ENCODE results near the gene SLC4A1AP.
"Not testable (repeated sequence)": the region's sequence is repeated elsewhere in the genome, so short reads cannot be mapped to it uniquely, and the experiment has no call there.

The SLC4A1AP gene

DNA sequence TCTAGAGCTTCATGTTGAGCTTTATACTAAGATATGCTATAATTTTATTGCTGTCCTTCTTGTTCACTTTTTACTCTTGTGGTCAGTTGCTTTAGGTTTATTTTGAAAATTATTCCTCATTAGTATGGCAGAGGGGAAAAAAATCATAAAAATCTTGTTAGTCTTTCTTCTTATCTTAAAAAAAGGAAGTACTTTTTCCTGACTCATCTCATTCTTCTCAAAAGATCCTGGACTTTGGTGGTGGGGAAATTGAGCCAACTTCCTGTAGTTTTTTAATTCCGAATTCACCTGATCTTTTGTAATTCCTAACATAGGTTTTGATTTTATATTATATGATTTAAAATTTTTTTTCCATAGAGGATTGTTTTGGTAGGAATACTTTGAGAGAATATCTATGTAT, 3.8 kb downstream of the SLC4A1AP start:
- peak overlapping the region; percentile 61 for H3K27ac Mint-ChIP-seq
- H3K9me3 Mint-ChIP-seq: no peaks in the 10 kb centered on the region
- H3K36me3 Mint-ChIP-seq (ENCODE audit: low read depth): peaks cover 87% of the 10 kb centered on the region
- no peak overlapping the region for H3K4me3 Mint-ChIP-seq
- intact Hi-C loops (cut with micrococcal nuclease): no loop called here
- H3K27me3 Mint-ChIP-seq: no peaks in the 10 kb centered on the region
- H3K4me1 Mint-ChIP-seq (ENCODE audit: low read depth): peaks cover 35% of the 10 kb centered on the region

DNA sequence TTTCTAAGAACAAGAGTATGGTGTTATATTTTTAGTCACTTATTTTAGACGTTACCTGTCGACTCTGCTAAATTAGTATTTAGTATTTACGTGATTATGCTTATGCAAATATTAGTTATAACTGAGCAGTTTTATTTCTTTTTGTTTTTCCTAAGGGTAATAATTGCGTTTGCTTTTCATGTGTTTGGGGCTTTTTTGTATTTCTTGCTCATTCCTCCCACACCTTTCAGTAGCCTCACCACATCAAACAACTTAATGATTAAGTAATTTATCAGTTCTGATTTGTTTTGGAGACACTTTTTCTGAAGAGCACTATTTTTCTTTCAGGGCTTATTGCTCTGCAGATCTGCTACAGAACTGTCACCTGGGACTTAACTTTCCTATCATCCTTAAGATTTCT, 7.5 kb downstream of the SLC4A1AP start:
- Mint-ChIP-seq H3K27ac (no peak overlapping the region), H3K27me3 (no peaks in the 10 kb centered on the region), H3K4me1 (ENCODE audit: low read depth) (peaks cover 14% of the 10 kb centered on the region), H3K9me3 (no peaks in the 10 kb centered on the region), H3K36me3 (ENCODE audit: low read depth) (peaks cover 97% of the 10 kb centered on the region), H3K4me3 (no peak overlapping the region)
- intact Hi-C loops (cut with micrococcal nuclease): no loop called here

GRCh38 chr2:27672723-27673486, 9.2 kb downstream of the SLC4A1AP start:
- H3K4me3 Mint-ChIP-seq: no peak overlapping the region
- no peaks in the 10 kb centered on the region for H3K9me3 Mint-ChIP-seq
- H3K36me3 Mint-ChIP-seq (ENCODE audit: low read depth): peaks cover 98% of the 10 kb centered on the region
- H3K27ac Mint-ChIP-seq: no peak overlapping the region
- H3K27me3 Mint-ChIP-seq: no peaks in the 10 kb centered on the region
- intact Hi-C loops (cut with micrococcal nuclease): no loop called here
- peaks cover 6% of the 10 kb centered on the region for H3K4me1 Mint-ChIP-seq (ENCODE audit: low read depth)

DNA sequence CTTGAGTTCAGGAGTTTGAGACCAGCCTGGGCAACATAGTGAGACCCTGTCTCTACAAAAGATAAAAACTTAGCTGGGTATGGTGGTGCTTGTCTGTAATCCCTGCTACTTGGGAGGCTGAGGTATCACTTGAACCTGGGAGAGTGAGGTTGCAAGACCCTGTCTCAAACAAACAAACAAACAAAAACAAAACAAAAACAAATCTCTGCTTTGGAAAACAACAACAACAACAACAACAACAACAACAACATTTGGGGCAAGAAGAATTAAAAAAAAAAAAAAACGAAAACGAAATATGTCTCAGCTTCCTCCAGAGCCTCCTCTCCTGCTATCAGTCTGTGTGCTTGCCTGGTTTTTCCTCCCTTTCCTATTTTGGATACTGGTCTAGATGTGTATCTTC, 16.9 kb downstream of the SLC4A1AP start:
- Mint-ChIP-seq H3K36me3 (ENCODE audit: low read depth) (peaks cover 90% of the 10 kb centered on the region), H3K9me3 (no peaks in the 10 kb centered on the region), H3K4me3 (no peak overlapping the region), H3K4me1 (ENCODE audit: low read depth) (peaks cover 5% of the 10 kb centered on the region), H3K27me3 (no peaks in the 10 kb centered on the region), H3K27ac (no peak overlapping the region)
- intact Hi-C loops (cut with micrococcal nuclease): no loop called here

DNA sequence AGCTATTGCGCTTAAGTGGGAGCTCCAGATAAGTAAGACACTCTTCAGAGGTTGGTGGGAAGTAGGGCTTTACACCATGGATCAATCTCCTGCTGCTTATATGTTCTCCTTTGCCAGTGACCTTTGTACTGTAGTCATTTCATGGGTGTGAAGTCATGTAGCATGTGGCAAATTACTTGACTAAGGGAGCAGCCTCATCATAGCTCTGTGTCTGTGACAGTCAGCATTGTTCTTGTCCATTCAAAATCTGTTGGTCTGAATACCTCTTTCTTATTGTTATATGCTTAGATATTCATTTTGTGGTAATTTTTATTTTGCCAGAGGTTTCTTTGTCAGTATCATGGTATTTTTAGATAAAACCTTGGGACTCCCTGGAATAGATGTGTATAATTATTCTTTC, 18.2 kb downstream of the SLC4A1AP start:
- no peak overlapping the region for H3K4me3 Mint-ChIP-seq
- H3K27me3 Mint-ChIP-seq: no peaks in the 10 kb centered on the region
- peaks cover 5% of the 10 kb centered on the region for H3K4me1 Mint-ChIP-seq (ENCODE audit: low read depth)
- H3K27ac Mint-ChIP-seq: peak overlapping the region; percentile 30
- peaks cover 90% of the 10 kb centered on the region for H3K36me3 Mint-ChIP-seq (ENCODE audit: low read depth)
- intact Hi-C loops (cut with micrococcal nuclease): no loop called here
- H3K9me3 Mint-ChIP-seq: no peaks in the 10 kb centered on the region

- H3K4me1 Mint-ChIP-seq (ENCODE audit: low read depth); H3K27me3 Mint-ChIP-seq; H3K9me3 Mint-ChIP-seq; H3K4me3 Mint-ChIP-seq; intact Hi-C loops (cut with micrococcal nuclease): not testable (repeated sequence)
- peaks cover 84% of the 10 kb centered on the region for H3K36me3 Mint-ChIP-seq (ENCODE audit: low read depth)
- peak overlapping the region; percentile 30 for H3K27ac Mint-ChIP-seq
Observed at GRCh38 chr2:27682334-27682771, 18.7 kb downstream of the SLC4A1AP start.

DNA sequence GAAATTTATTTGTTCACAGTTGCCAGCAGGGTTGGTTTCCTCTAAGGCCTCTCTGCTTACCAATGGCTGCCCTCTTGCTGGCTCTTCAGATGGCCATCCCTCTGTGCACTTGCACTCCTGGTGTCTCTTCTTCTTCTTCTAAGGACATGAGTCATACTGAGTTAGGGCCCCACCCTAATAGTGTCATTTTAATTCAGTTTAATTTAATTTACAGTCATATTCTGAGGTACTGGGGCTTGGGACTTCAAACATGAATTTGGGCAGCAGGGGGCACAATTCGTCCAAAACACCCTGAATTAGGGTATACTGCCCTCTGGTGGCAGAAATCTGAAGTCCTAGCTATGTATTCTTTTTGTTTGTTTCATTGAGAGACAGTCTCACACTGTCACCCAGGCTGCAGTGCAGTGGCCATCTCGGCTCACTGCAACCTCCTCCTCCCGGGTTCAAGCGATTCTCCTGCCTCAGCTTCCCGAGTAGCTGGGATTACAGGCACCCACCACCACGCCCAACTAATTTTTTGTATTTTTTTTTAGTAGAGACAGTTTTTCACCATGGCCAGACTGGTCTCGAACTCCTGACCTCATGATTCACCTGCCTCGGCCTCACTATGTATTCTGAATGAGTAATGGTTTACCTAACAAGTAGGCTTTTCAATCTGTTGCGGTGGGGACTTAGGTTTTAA, 19.8 kb downstream of the SLC4A1AP start:
- no peaks in the 10 kb centered on the region for H3K9me3 Mint-ChIP-seq
- H3K36me3 Mint-ChIP-seq (ENCODE audit: low read depth): peaks cover 84% of the 10 kb centered on the region
- H3K4me1 Mint-ChIP-seq (ENCODE audit: low read depth): peaks cover 5% of the 10 kb centered on the region
- H3K27ac Mint-ChIP-seq: peak overlapping the region; percentile 13
- H3K27me3 Mint-ChIP-seq: no peaks in the 10 kb centered on the region
- intact Hi-C loops (cut with micrococcal nuclease): no loop called here
- H3K4me3 Mint-ChIP-seq: no peak overlapping the region

GRCh38 chr2:27685006-27685405, 21.3 kb downstream of the SLC4A1AP start:
- H3K4me3 Mint-ChIP-seq; H3K27ac Mint-ChIP-seq; H3K4me1 Mint-ChIP-seq (ENCODE audit: low read depth); H3K27me3 Mint-ChIP-seq; H3K9me3 Mint-ChIP-seq; intact Hi-C loops (cut with micrococcal nuclease): not testable (repeated sequence)
- H3K36me3 Mint-ChIP-seq (ENCODE audit: low read depth): peaks cover 83% of the 10 kb centered on the region

DNA sequence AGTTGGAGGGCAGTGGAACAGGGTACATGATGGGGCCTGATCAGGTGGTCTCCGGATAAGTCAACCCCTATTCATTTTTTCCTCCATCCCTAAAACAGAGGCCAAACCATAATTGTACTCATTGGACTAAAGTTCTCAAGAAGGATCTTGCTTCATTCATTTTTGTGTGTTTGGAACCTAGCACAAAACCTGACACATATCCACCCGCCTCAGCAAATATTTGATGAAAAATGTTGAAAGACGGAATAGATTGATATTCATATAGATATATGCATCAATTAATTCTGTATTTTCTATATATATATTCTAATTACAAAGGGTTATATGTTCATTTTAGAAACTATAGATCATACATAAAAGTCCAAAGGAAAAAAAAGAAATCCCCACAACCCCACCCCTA, 21.9 kb downstream of the SLC4A1AP start:
- H3K27me3 Mint-ChIP-seq: no peaks in the 10 kb centered on the region
- no peaks in the 10 kb centered on the region for H3K9me3 Mint-ChIP-seq
- intact Hi-C loops (cut with micrococcal nuclease): no loop called here
- no peak overlapping the region for H3K27ac Mint-ChIP-seq
- H3K4me1 Mint-ChIP-seq (ENCODE audit: low read depth): peaks cover 5% of the 10 kb centered on the region
- H3K4me3 Mint-ChIP-seq: no peak overlapping the region
- peaks cover 83% of the 10 kb centered on the region for H3K36me3 Mint-ChIP-seq (ENCODE audit: low read depth)

- no peak overlapping the region for H3K27ac Mint-ChIP-seq
- H3K4me3 Mint-ChIP-seq: no peak overlapping the region
- peaks cover 85% of the 10 kb centered on the region for H3K36me3 Mint-ChIP-seq (ENCODE audit: low read depth)
- no peaks in the 10 kb centered on the region for H3K27me3 Mint-ChIP-seq
- intact Hi-C loops (cut with micrococcal nuclease): no loop called here
- H3K4me1 Mint-ChIP-seq (ENCODE audit: low read depth): peaks cover 5% of the 10 kb centered on the region
- no peaks in the 10 kb centered on the region for H3K9me3 Mint-ChIP-seq
Observed at GRCh38 chr2:27687232-27687631, 23.5 kb downstream of the SLC4A1AP start.

- H3K4me1 Mint-ChIP-seq (ENCODE audit: low read depth): no peaks in the 10 kb centered on the region
- H3K9me3 Mint-ChIP-seq: no peaks in the 10 kb centered on the region
- no peak overlapping the region for H3K4me3 Mint-ChIP-seq
- intact Hi-C loops (cut with micrococcal nuclease): no loop called here
- H3K36me3 Mint-ChIP-seq (ENCODE audit: low read depth): peaks cover 84% of the 10 kb centered on the region
- no peak overlapping the region for H3K27ac Mint-ChIP-seq
- no peaks in the 10 kb centered on the region for H3K27me3 Mint-ChIP-seq
Observed at GRCh38 chr2:27689424-27689823, 25.7 kb downstream of the SLC4A1AP start.

DNA sequence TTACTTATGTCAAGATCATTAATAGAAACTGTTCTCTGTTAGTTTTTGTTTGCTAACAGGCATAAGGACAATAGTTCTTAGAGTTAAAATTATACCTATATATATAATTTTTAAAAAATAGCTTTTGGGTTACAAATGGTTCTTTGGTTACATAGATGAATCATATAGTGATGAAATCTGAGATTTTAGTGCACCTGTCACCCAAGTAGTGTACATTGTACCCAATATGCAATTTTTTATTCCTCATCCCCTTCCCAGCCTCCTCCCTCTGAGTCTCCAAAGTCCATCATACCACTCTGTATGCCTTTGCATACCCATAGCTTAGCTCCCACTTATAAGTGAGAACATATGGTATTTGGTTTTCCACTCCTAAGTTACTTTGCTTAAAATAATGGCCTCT, 26.4 kb downstream of the SLC4A1AP start:
- no peak overlapping the region for H3K27ac Mint-ChIP-seq
- no peaks in the 10 kb centered on the region for H3K4me1 Mint-ChIP-seq (ENCODE audit: low read depth)
- intact Hi-C loops (cut with micrococcal nuclease): no loop called here
- no peak overlapping the region for H3K4me3 Mint-ChIP-seq
- no peaks in the 10 kb centered on the region for H3K9me3 Mint-ChIP-seq
- peaks cover 77% of the 10 kb centered on the region for H3K36me3 Mint-ChIP-seq (ENCODE audit: low read depth)
- no peaks in the 10 kb centered on the region for H3K27me3 Mint-ChIP-seq

GRCh38 chr2:27697660-27698059, 34.0 kb downstream of the SLC4A1AP start:
- intact Hi-C loops (cut with micrococcal nuclease): no loop called here
- no peaks in the 10 kb centered on the region for H3K27me3 Mint-ChIP-seq
- H3K27ac Mint-ChIP-seq: no peak overlapping the region
- no peaks in the 10 kb centered on the region for H3K9me3 Mint-ChIP-seq
- H3K4me1 Mint-ChIP-seq (ENCODE audit: low read depth): no peaks in the 10 kb centered on the region
- H3K36me3 Mint-ChIP-seq (ENCODE audit: low read depth): peaks cover 49% of the 10 kb centered on the region
- H3K4me3 Mint-ChIP-seq: no peak overlapping the region

DNA sequence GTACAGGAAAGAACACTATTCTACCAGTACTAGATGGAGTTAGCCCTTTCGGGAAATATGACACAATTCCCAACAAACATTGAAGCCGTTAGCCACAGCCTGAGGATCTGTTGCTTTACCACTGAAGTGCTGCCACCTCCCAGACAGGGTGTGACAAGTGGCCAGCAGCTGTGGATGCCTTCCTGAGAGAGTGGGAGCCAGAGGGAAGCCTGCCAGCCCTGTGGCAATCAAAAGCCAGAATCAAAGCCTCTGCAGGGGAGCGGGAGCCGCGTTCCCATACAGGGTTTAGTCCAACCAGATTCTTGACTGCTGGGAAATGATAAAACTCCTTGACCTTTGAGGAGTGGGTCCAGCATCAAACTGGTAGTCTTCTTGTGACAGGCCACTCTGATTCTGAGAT, 38.0 kb downstream of the SLC4A1AP start:
- Mint-ChIP-seq H3K36me3 (ENCODE audit: low read depth) (peaks cover 25% of the 10 kb centered on the region), H3K27me3 (no peaks in the 10 kb centered on the region), H3K27ac (no peak overlapping the region), H3K4me3 (no peak overlapping the region), H3K9me3 (no peaks in the 10 kb centered on the region), H3K4me1 (ENCODE audit: low read depth) (peaks cover 13% of the 10 kb centered on the region)
- intact Hi-C loops (cut with micrococcal nuclease): no loop called here

GRCh38 chr2:27702302-27702701, 38.6 kb downstream of the SLC4A1AP start:
- no peak overlapping the region for H3K27ac Mint-ChIP-seq
- no peaks in the 10 kb centered on the region for H3K9me3 Mint-ChIP-seq
- peaks cover 20% of the 10 kb centered on the region for H3K36me3 Mint-ChIP-seq (ENCODE audit: low read depth)
- peaks cover 13% of the 10 kb centered on the region for H3K4me1 Mint-ChIP-seq (ENCODE audit: low read depth)
- no peaks in the 10 kb centered on the region for H3K27me3 Mint-ChIP-seq
- H3K4me3 Mint-ChIP-seq: no peak overlapping the region
- intact Hi-C loops (cut with micrococcal nuclease): no loop called here

All from dendritic cell treated with granulocyte-macrophage colony-stimulating factor and Interleukin-4, amounts not matched to agents 40 ng/mL and 50 ng/mL, for 4 days (primary cell).